Measurements from ENCODE around the gene S100A2. TPM values are rescaled to one million over a fixed set of nuclear protein-coding genes. Genes with fewer than 3 reads are reported as not detected.
"Not testable (repeated sequence)": the region's sequence is repeated elsewhere in the genome, so short reads cannot be mapped to it uniquely, and the experiment has no call there.

Gene S100A2
- total RNA-seq, 1 donor = 1.8 TPM

DNA sequence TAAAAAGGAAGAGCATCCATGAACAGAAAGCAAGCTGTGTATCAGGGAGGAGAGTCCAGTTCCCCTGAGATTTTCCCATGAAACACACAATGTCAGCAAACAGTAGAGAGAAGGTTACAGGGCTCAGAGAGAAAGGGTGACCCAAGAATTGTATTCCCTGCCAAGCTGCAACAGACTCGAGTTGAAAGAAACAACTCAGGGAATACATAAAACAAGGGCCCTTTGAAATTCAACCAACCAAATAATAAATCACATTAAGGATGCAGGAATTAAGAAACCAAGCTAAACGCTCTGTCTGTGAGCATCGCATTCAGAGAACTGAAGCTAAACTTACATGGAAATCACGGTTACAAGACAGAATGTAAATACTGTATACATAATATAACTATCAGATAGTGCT, 27.1 kb upstream of the S100A2 start:
- Histone ChIP-seq H3K9me3 (ENCODE audit: low read depth, low read length) (no peaks in the 10 kb centered on the region), H2AFZ (ENCODE audit: low read length) (peak overlapping the region; percentile 27), H3K4me3 (ENCODE audit: insufficient read depth, low read length) (no peak overlapping the region), H3K36me3 (ENCODE audit: insufficient read depth, low read length) (no peaks in the 10 kb centered on the region), H3K4me2 (ENCODE audit: insufficient read depth, low read length) (no peak overlapping the region), H3K27ac (ENCODE audit: low read depth, low read length) (no peak overlapping the region), H3K79me2 (ENCODE audit: insufficient read depth, low read length) (no peaks in the 10 kb centered on the region), H3K4me1 (ENCODE audit: insufficient read depth, low read length) (peaks cover 5% of the 10 kb centered on the region), H3K27me3 (ENCODE audit: insufficient read depth, low read length) (no peaks in the 10 kb centered on the region), H4K20me1 (ENCODE audit: insufficient read depth, low read length) (no peaks in the 10 kb centered on the region)
- TF ChIP-seq, protein P1, sequence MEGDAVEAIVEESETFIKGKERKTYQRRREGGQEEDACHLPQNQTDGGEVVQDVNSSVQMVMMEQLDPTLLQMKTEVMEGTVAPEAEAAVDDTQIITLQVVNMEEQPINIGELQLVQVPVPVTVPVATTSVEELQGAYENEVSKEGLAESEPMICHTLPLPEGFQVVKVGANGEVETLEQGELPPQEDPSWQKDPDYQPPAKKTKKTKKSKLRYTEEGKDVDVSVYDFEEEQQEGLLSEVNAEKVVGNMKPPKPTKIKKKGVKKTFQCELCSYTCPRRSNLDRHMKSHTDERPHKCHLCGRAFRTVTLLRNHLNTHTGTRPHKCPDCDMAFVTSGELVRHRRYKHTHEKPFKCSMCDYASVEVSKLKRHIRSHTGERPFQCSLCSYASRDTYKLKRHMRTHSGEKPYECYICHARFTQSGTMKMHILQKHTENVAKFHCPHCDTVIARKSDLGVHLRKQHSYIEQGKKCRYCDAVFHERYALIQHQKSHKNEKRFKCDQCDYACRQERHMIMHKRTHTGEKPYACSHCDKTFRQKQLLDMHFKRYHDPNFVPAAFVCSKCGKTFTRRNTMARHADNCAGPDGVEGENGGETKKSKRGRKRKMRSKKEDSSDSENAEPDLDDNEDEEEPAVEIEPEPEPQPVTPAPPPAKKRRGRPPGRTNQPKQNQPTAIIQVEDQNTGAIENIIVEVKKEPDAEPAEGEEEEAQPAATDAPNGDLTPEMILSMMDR (IDR thresholded peaks at IDR 0.05; ENCODE audit: extremely low read depth, low read depth, low read length) = no peak
- peak; percentile 56 for DNase-seq (ENCODE audit: insufficient read length, low spot score, missing footprints)

DNA sequence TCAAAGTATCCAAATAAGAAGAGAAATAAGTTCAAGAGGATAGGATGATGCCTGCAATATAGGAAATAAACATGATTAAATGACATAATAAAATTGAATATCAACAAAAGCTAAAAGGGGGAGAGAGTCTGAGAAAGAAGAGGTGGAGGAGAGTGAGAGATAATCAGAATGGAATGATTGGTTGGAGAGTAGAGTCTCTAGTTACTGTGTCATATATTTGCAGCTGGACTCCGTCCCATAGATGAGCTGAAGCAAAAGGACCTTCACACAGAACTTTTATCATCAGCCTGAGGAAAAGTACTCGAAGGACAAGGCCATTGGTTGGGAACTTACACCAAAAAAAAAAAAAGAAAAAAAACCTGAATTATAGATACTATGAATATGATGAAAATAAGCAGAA, 22.8 kb upstream of the S100A2 start:
- no peak overlapping the region for H3K4me3 ChIP-seq (ENCODE audit: insufficient read depth, low read length)
- H3K27me3 ChIP-seq (ENCODE audit: insufficient read depth, low read length) = no peaks in the 10 kb centered on the region
- no peak for DNase-seq (ENCODE audit: insufficient read length, low spot score, missing footprints)
- H3K9me3 ChIP-seq (ENCODE audit: low read depth, low read length) = no peaks in the 10 kb centered on the region
- H3K79me2 ChIP-seq (ENCODE audit: insufficient read depth, low read length) = no peaks in the 10 kb centered on the region
- peaks cover 9% of the 10 kb centered on the region for H3K4me1 ChIP-seq (ENCODE audit: insufficient read depth, low read length)
- no peaks in the 10 kb centered on the region for H3K36me3 ChIP-seq (ENCODE audit: insufficient read depth, low read length)
- H3K27ac ChIP-seq (ENCODE audit: low read depth, low read length) = no peak overlapping the region
- no peak overlapping the region for H2AFZ ChIP-seq (ENCODE audit: low read length)
- H4K20me1 ChIP-seq (ENCODE audit: insufficient read depth, low read length) = no peaks in the 10 kb centered on the region
- TF ChIP-seq, protein P1 (IDR thresholded peaks at IDR 0.05; ENCODE audit: extremely low read depth, low read depth, low read length) = no peak
- H3K4me2 ChIP-seq (ENCODE audit: insufficient read depth, low read length) = no peak overlapping the region

DNA sequence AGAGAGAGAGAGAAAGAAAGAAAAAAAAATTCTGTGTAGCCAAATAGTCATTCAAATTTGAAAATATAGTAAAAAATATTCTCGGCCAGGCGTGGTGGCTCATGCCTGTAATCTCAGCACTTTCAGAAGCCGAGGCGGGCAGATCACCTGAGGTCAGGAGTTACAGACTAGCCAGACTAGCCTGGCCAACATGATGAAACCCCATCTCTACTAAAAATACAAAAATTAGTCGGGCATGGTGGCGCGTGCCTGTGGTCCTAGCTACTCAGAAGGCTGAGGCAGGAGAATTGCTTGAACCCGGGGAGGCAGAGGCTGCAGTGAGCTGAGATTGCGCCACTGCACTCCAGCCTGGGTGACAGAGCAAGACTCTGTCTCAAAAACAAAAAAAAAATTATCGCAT, 22.4 kb upstream of the S100A2 start:
- H3K4me2 ChIP-seq (ENCODE audit: insufficient read depth, low read length); H3K36me3 ChIP-seq (ENCODE audit: insufficient read depth, low read length); H3K79me2 ChIP-seq (ENCODE audit: insufficient read depth, low read length); DNase-seq (ENCODE audit: insufficient read length, low spot score, missing footprints); H3K27ac ChIP-seq (ENCODE audit: low read depth, low read length); H3K4me1 ChIP-seq (ENCODE audit: insufficient read depth, low read length); H4K20me1 ChIP-seq (ENCODE audit: insufficient read depth, low read length); H2AFZ ChIP-seq (ENCODE audit: low read length); H3K27me3 ChIP-seq (ENCODE audit: insufficient read depth, low read length); H3K4me3 ChIP-seq (ENCODE audit: insufficient read depth, low read length); H3K9me3 ChIP-seq (ENCODE audit: low read depth, low read length): not testable (repeated sequence)

DNA sequence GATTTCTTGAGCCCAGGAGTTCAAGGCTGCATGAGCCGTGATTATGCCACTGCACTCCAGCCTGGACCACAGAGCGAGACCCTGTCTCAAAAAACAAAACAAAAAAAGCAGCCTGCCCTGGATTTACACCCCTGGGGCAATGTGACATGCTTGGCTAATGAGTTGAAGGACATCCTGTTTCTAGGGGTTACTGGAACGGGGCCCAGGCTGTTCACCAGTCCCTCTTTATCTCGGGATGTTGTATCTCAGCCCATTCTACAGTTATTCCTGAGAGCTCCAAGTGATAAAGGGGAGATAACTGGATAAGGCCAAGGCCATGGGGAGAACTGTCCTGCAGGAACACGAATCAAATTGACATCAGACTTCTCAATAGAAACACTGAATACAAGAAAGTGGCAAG, 21.7 kb upstream of the S100A2 start:
- H3K27ac ChIP-seq (ENCODE audit: low read depth, low read length) = no peak overlapping the region
- TF ChIP-seq, protein P1 (IDR thresholded peaks at IDR 0.05; ENCODE audit: extremely low read depth, low read depth, low read length) = no peak
- no peaks in the 10 kb centered on the region for H3K36me3 ChIP-seq (ENCODE audit: insufficient read depth, low read length)
- DNase-seq (ENCODE audit: insufficient read length, low spot score, missing footprints) = no peak
- H3K4me3 ChIP-seq (ENCODE audit: insufficient read depth, low read length) = no peak overlapping the region
- no peaks in the 10 kb centered on the region for H3K79me2 ChIP-seq (ENCODE audit: insufficient read depth, low read length)
- no peaks in the 10 kb centered on the region for H3K9me3 ChIP-seq (ENCODE audit: low read depth, low read length)
- H3K27me3 ChIP-seq (ENCODE audit: insufficient read depth, low read length) = no peaks in the 10 kb centered on the region
- H3K4me2 ChIP-seq (ENCODE audit: insufficient read depth, low read length) = no peak overlapping the region
- peaks cover 9% of the 10 kb centered on the region for H3K4me1 ChIP-seq (ENCODE audit: insufficient read depth, low read length)
- no peak overlapping the region for H2AFZ ChIP-seq (ENCODE audit: low read length)
- H4K20me1 ChIP-seq (ENCODE audit: insufficient read depth, low read length) = no peaks in the 10 kb centered on the region
